GM19372 (cell line): ENCODE data around the gene DYSF.

Experiments used
- ATAC-seq: cut with Tn5 transposase; IDR thresholded peaks from one replicate; pipeline ENCODE4 v1.9.1; 2021; ENCODE audit warnings: mild to moderate bottlenecking, low read depth, moderate library complexity; ENCODE audit not compliant: unreplicated experiment

Gene DYSF

DNA sequence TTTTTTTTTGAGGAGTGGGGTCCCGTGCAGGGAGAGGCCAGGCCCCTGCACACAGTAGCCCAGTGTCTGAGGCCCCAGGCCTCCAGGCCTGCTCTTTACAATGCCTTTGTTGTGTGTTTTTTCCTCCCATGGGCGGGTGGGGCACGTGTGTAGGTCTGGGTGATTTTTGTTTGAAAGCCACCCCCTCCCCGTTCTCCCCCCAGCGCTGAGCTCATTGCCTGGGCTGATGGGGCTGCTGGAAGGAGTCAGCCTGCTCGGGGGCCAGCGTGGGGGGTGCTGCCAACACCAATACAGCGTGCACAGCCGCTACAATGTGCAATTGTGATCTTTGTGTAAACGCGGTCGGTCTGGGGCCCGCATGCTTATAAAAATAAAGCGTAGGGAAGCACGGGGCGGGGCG, 142.7 kb downstream of the DYSF start:
- ATAC-seq = no peak

DNA sequence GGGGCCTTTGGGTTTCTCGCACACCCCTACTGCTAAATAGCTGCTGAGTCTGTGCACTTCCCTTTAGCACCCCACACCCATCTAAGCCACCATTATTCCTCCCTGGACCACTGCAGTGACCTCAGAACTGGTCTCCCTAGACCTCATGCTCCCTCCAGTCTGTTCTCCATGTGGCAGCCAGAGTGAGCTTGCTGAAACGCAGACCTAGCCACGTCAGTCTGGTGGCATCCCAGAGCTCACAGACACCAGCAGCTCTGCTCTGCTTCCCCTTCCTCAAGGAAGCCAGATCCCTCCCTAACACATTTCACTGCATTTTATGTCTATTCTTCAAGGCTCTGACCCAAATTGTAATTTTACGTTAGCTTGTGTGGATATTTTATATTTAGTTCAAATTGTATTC, 144.4 kb downstream of the DYSF start:
- ATAC-seq = no peak

DNA sequence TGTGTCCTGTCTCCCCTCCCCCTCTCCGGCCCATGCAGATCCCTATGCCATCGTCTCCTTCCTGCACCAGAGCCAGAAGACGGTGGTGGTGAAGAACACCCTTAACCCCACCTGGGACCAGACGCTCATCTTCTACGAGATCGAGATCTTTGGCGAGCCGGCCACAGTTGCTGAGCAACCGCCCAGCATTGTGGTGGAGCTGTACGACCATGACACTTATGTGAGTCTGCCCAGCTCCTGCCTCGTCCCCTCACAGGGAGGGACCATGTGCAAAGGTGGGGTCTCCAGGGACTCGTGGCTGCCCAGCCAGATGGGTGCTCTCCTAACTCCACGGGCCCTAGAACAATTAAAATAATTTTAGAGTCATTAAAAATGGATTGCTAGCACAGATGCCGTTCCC, 145.2 kb downstream of the DYSF start:
- no peak for ATAC-seq

DNA sequence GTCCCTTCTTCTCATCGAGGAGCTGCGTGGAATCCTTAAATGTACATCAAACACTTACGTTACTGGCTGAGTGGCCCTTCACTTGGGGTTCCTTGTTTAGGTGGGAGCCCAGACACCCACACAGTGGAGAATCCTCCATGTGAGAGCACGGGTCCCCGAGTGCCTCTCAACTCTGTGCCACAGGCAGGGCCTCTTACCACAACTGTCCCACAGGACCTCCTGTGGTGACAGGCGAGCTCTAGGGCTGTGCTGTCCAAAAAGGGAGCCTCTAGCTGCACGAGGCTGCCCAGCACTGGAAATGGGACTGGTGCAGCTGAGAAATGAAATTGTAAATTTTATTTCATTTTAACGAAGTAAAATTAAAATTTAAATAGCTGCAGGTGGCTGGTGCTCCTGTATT, 145.7 kb downstream of the DYSF start:
- ATAC-seq = no peak

DNA sequence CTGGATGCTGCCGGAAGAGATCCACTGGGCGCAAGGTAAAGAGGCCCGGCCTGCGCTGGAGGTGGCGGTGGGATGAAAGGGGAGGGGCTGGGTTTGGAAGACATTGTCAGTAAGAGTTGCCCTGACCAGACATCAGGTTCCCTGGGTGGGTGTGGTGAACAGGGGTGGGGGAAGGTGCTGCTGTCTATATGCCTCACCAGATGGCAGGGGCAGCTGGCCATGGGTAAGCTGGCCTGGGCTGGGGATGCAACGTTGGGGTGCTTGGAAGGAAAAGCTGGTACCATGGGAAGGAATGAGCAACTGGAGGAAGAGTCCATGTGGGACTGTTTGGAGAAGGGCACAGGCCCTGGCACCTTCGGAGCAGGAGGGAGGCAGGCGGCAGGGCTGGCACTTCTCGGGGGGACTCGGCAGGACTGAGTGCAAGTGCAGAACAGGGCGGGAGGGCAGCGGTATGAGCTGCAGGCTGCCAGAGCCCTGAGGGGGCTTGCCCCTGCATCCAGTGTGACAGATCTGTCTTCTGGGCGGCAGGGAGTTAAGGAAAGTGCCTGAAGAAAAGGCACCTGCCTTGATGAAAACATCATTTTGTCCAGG, 146.4 kb downstream of the DYSF start:
- no peak for ATAC-seq

DNA sequence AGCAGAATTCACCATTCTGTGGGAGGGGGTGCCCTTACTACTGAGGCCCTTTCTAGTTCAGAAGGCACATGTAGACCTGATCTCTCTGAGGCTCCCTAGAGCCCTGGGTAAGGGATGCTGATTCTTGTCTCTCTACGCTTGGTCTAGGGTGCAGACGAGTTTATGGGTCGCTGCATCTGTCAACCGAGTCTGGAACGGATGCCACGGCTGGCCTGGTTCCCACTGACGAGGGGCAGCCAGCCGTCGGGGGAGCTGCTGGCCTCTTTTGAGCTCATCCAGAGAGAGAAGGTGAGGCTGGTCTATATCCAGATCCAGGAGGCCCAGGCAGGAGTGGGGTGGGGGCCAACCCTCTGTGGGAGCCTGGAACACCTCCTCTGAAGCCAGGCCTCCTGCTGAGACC, 147.2 kb downstream of the DYSF start:
- ATAC-seq = no peak

DNA sequence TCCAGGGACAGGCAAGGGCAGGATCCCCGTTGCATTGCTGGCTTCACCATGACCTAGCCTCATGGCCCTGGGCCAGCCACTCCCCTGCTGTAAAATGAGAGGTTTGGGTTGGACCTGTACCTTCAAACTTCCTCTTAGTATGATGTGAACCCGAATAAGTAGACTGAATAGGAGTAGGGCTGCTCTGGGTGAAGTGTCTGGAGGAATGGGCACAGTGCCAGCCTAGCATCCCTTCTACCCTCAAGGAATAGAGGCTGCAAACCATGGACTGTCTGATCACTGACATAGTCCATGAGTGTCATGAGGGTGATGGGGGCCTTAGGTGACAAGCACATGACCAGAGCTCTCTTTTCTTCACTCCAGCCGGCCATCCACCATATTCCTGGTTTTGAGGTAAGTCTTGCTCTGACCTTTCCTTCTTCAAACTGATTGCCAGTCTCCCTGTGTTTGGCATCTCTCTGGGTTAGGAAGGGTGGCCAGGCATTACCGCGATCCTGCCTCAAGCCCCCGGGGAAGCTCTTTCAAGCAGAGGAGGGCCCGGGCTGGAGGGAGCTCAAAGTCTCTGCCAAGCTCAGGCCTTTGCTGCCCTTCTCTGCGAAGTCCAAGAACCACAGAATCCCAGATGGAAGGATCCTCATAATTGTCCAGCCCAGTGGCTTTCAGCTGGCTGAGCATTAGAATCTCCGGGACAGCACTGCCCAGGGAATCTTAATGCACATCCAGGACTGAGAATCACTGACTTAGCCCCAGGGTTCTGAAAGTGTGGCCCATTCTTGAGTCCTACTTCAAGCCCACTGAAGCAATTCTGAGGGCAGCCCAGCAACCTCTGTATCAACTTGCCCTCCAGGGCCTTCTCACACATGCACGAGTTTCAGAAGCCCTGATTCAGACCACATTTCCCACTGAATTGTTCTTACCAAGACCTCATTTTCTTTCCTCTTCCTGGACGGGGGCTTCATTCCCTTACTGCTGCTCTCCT, 148.1 kb downstream of the DYSF start:
- no peak for ATAC-seq

DNA sequence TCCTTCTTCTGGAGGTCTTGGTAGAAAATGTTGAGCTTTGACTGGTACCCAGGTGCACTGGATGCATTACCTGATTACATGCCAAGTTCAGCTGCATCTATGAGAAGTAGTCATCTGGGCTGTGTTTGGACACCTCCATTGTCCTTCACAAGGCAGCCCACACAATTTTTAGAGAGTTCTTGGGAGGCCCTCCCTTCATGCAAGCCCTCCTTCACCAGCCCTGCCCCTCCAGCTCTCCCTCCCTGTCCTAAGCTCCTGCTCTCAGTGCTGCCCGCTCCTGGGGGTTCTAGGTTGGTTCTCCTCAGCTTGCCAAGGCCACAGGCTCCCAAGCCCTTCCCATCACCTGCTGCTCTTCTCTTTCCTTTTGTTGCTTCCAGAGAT, 148.7 kb downstream of the DYSF start:
- no peak for ATAC-seq

DNA sequence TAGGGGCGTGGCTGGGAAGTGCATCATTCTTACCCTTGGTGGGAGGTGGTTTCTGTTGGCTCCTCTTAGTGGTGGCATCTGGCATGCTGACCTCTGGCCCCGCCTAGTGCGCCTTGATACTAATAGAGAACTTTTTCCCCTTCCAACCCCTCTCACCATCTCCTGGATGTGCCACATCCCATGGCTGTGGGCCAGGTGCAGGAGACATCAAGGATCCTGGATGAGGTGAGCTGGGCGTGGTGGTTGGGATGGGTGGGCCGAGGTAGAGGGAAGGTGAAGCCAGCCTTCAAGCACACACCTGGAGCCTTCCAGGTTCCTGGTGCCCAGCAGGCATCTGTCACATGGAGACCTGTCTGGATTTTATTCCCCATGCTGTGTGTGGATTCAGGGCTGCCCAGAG, 149.2 kb downstream of the DYSF start:
- ATAC-seq = no peak

DNA sequence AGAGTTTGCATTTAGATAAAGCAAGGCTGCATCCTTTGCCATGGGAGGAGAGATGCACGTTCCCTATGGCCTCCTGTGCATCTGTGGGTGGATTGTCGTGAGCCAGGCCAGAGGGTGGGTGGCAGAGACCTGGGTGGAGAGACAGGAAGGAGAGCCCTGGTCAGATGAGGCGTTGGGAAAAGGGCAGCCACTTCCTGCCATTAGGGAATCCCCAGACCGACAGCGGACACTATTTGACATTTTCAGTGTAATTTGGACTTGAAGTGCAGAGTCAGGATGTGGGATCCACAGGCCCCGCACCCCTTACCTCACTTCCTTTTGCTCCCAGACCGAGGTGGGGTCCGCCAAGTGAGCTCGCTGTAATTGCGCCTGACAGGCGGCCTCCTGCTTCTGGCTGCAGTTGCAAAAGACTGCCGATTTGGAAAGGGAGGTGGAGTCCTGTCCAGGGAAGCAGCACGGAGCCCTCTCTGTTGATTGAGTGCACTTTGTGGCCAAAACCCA, 150.0 kb downstream of the DYSF start:
- ATAC-seq = no peak

DNA sequence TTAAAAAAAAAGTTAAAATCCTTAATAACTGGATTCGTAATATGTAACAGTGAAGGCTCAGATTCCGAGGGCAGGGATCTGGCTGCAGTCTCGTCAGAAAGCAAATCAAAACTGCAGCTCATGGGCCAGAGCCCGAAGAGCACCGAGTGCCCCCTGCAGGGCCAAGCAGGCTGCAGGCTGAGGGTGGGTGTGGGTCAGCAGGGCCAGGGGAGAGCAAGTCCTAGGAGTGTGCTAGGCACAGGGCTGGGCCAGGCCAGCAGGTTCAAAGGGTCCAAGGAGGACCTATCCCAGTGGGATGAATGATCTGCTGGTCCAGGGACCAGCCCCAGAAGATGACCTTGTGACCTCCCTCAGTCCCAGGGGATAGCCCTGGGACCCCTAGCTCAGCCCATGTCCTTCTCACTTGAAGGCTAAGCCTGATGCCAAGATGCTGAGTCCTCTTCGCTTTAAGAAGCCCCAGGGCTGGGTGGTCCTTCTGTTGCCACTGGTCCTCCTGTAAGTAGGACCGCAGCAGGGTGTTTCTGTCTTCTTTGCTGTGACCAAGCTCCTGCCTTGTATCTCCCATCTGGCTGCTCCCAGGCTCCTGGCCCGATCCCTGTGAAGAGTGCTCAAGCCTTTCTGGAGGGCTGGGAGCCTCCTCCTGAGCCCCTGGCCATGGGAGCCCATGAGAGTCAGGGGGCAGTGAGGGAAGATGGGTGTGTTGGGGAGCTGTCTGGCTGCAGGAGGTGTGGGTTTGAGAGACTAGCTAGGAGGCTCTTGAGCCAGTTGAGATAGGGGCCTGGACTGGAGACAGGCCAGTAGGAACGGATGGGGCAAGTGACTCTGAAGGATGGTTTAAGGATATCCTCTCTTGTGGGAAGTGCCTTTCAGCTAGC, 150.7 kb downstream of the DYSF start:
- no peak for ATAC-seq

DNA sequence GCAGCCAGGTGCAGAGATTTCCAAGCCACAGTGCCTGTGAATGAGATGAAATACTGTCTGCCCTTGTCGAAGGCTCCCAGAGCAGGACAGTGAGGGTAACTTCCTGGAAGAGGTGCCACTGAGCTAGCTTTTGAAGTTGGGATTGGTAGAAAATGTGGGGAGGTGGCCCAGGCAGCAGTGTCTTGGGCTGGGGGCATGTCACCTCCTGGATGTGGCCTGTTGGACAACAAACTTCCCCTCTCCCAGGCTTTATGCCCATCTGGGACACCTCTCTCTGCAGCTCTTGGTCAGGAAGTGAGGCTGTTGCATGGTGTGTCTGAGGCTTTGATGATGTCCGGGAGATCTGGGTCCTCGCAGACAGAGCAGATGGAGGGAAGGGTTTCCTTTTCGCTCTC, 151.4 kb downstream of the DYSF start:
- no peak for ATAC-seq

DNA sequence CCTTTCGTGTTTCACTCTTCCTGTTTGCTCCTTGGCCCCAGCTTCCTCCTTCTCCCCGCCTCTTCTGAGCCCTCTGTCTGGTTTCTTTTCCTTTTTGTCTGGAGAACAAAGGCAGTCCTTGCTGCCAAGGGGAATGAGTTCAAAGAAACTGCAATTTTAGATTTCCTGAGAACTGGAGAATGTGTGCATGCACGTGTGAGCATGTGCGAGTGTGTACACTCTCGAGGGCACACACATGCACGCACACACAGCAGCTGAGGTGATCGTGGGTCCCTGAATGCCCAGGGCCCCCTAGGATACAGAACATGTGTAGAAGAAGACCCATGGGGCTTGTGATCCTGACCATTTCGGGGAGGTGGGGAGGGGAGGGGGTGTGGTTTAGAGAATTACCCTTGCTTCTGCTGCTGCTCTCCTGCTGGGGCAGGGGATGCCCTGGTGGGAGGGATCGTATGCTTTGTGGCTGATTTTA, 151.8 kb downstream of the DYSF start:
- no peak for ATAC-seq

DNA sequence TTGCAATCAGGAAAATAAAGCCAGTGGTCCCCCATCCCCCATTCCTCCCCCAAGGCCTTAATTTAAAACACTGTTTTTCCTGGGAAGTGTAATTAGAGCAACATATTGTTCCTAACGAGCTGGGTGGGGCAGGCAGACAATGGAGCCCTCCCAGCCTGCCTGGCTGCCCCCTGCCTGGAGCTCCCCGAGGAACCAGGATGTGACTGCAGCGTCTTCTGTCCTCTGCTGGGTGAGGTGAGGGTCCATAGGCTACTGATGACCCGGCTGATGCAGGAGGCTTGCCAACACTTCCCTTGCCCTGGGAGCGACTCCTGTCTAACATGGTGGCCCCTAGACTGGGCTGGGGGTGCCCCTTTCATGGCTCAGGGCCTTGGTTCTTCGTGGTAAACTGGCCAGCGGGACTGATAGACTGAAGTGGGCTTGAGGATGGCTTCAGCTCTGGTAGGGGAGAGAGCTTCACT, 152.4 kb downstream of the DYSF start:
- no peak for ATAC-seq

DNA sequence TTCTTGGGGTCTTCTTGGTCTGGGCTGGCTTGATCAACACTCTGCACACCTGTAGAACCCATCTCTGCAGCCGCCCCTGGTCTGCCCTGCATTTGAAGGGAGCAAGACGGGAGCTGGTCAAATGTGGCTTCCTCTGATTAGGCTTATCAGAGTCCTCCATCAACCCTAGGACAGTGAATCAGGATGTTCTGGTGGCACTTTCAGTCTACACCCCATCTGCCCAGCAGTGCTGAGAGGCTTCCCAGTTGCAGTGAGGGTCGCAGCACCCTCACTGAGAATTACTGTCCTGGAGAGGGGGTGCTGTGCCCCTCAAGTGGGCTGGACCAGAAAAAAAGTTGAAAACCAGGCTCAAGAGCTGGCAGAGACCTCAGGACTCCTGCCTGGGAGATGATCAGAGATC, 152.9 kb downstream of the DYSF start:
- ATAC-seq = no peak

DNA sequence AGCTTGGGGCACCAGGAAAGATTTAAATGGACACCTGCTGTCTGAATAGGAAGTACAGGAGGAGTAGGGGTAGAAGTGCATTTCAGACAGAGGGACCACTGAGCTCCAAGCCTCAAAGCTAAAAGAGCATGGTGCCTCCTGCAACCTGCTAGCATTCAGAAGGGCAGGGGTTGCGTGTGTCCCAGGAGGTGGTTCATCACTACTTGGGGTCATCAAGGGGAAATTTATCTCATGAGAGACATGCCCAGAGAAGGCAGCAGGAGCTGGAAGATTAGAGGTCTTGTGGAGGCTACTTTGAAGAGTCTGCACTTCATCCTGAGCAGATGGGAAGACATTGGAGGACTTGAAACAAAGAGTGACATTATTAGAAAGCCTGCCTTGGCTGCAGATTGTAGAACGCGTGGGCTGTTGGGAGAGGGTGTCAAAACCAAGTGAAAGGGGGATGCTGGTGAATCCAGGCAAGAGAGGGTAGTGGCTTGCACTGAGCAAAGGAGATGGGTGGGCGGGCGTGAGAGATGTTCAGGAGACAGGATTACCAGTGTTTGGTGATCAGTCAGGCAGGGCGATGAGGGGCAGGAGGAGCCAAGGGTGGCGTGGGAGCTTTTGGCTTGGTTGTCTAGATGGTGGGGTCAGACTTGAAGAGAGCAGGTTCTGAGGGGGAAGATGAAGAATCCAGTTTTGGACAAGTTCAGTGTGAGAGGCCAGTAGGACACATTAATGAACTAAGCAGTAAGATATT, 154.0 kb downstream of the DYSF start:
- no peak for ATAC-seq

DNA sequence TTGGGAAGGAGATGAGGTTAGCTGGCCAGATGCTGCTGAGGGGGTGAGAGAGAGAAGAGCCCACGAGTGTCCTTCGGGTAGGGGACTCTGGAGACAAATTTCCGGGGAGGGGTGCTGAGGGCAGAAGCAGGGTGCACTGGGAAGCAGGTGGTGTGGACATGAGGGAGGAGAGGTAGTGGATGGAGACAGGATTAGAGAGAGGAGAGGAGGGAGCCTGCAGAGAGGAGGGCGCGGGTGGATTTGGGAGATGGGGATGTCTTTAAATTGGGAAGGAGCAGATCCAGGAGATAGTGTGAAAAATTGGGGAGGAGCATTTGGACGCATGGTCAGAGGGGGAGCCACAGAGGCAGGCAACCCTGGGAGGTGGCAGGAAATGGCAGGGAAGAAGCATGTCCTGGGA, 154.7 kb downstream of the DYSF start:
- no peak for ATAC-seq

DNA sequence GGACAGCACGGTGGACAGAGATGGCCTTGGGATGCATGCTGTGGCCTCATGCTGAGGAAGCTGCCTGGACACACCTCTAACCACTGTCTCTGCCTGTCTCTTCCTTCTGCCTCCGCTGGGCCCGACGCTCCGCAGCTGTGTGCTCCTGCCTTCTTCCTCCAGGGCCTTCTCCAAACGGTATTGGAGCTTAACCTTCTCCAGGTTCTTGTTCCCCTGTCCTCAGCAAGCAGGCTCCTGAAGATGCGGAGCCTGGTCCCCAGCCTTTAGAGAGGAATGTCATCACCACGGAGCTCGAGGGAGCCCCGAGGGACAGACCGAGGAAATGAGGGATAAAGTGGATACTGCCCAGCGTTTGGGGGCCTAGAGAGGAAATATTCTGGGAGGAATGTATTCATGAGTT, 155.1 kb downstream of the DYSF start:
- ATAC-seq = no peak

DNA sequence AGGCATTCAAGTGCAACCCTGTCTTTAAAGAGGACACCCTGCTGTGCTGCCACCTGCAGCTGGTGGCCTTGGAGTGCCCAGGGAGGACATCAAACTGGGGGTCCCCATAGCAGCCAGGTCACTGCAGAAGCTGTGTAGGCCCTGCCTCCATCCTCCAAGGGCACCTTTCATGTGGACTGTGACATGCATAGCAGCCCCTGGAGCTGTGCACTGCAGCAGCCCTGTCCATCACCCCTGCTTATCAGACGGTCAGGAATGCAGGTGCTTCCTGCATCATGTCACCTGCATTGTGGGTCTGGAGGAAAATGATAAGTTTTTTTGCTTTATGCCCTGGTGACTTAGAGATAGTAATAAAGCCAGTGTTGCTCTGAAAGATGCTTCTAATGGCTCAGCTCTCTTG, 155.7 kb downstream of the DYSF start:
- no peak for ATAC-seq

DNA sequence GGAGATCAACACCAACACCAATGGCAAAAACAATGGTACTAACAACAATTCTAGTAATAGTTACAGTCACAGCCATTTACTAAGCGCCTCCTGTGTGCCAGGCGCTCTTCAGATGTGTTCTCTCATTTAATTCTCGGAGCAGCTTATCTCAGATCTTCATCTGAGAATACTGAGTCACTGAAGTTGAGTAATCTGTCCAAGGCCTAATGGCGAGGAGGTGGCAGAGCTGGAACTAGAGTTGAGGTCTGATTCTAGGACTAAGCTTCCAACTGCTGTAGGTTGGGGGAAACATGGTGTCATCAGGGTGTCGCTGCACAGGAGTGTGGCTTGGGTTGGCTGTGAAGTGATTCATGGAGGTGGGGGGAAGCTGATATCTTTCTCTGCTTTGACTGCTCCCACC, 156.1 kb downstream of the DYSF start:
- ATAC-seq = no peak
